ENCODE data around the gene BDKRB2.

The BDKRB2 gene

DNA sequence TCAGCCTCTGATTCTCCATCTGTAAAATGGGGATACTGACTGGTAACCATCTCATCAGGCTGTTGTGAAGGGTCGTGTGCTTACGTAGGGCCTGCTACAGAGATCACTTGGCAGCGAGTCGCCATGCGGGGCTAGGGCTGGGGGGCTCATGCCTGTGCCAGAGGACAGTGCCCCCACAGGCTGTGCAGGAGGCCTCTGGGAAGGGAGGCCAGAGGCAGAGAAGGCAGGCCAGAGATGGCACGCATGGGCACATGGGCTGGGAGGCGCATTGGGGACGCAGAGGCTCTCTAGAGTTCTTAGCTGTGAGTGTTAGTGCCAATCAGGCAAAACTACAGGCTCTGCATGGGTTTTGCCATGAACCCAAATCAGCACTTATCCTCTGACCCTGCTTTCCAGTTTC, 3.5 kb upstream of the BDKRB2 start:
- DNase-seq (ENCODE audit: low read depth) = no peak
- TF ChIP-seq CTCF (IDR thresholded peaks at IDR 0.05; ENCODE audit: insufficient read depth, low read depth, low read length, missing control alignments) = no peak
- H3K4me3 ChIP-seq (ENCODE audit: low read depth, low read length) = no peak overlapping the region

DNA sequence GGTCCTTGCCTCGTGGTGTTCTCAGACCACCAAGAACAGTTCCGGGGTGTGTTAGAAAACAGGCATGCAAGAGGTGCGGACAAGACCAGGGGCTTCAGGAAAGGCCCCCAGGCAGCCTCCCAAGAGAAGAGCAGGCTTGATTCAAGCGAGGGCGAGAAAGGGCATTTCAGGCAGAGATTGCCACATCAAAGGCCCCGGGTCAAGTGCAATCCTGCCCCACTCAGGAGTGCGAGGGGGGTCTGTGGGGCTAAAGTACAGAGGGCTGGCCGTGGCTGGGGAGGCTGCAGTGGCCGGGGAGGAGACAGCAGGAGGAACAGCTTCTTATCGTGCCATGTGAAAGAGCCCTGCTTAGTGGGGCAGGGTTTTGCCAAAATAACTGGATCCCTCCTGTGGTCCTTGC, 2.7 kb upstream of the BDKRB2 start:
- DNase-seq (ENCODE audit: low read depth) = no peak
- no peak for TF ChIP-seq CTCF (IDR thresholded peaks at IDR 0.05; ENCODE audit: insufficient read depth, low read depth, low read length, missing control alignments)
- H3K4me3 ChIP-seq (ENCODE audit: low read depth, low read length) = no peak overlapping the region

- no peak for TF ChIP-seq CTCF (IDR thresholded peaks at IDR 0.05; ENCODE audit: insufficient read depth, low read depth, low read length, missing control alignments)
- no peak for DNase-seq (ENCODE audit: low read depth)
- no peak overlapping the region for H3K4me3 ChIP-seq (ENCODE audit: low read depth, low read length)
Observed at GRCh38 chr14:96202441-96203094, 2.1 kb upstream of the BDKRB2 start.

- no peak for TF ChIP-seq CTCF (IDR thresholded peaks at IDR 0.05; ENCODE audit: insufficient read depth, low read depth, low read length, missing control alignments)
- no peak overlapping the region for H3K4me3 ChIP-seq (ENCODE audit: low read depth, low read length)
- DNase-seq (ENCODE audit: low read depth) = no peak
Observed at GRCh38 chr14:96203116-96203515, 1.5 kb upstream of the BDKRB2 start.

DNA sequence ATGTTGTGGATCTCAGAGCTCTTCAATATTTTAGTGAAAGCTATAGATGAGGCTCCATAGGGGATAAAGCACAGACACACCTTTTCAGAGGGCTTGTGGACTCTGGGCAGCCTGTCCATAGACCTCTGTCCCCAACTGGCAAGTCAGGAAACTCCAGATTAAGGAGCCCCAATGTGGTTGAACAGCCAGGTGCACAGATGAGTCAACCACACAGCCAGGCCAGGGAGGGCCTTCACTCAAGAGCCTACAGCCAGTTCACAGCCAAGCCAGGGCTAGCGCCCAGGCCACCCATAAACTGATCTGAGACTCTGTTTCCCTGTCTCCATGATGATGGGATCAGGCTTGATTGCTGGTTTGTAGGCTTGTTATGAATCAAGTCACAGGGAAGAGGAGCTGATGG, 1.0 kb upstream of the BDKRB2 start:
- DNase-seq (ENCODE audit: low read depth) = no peak
- no peak for TF ChIP-seq CTCF (IDR thresholded peaks at IDR 0.05; ENCODE audit: insufficient read depth, low read depth, low read length, missing control alignments)
- no peak overlapping the region for H3K4me3 ChIP-seq (ENCODE audit: low read depth, low read length)

- H3K4me3 ChIP-seq (ENCODE audit: low read depth, low read length) = no peak overlapping the region
- no peak for TF ChIP-seq CTCF (IDR thresholded peaks at IDR 0.05; ENCODE audit: insufficient read depth, low read depth, low read length, missing control alignments)
- no peak for DNase-seq (ENCODE audit: low read depth)
Observed at GRCh38 chr14:96205059-96205977, 679 bp downstream of the BDKRB2 start.
